GM12878 (cell line): Measurements from ENCODE around the gene F10. TPM values are rescaled to one million over a fixed set of nuclear protein-coding genes. Genes with fewer than 3 reads are reported as not detected.

ENCODE experiments used
- ATAC-seq: fragments of 200-7000 bp; cut with Tn5 transposase; 3 replicates; pipeline ENCODE4 v1.9.1; 2020; ENCODE audit warnings: mild to moderate bottlenecking, moderate library complexity
- BruUV-seq: library from RNA; stranded (reverse); fragments of 400-500 nt; replicated peaks from 2 replicates; lab custom pipeline; 2021; lab: Mats Ljungman, UMichigan
- CTCF ChIA-PET: fragments of 300-600 bp; sonication (Branson Sonifier 250); formaldehyde crosslinking; extraction: SDS; loops from one replicate; lab custom pipeline; 2021; ENCODE audit warnings: inconsistent platforms; lab: Yijun Ruan, JAX
- POLR2A ChIA-PET: fragments of 350-600 bp; formaldehyde crosslinking; extraction: SDS; loops from one replicate; lab custom pipeline; 2021; ENCODE audit warnings: inconsistent platforms; lab: Charles Lee
- RAD21 ChIA-PET: fragments of 300-600 bp; sonication (Branson Sonifier 250); formaldehyde crosslinking; loops from one replicate; lab custom pipeline; 2023; ENCODE audit warnings: antibody characterized with exemption; ENCODE audit not compliant: unreplicated experiment; lab: Charles Lee
- SMC1A ChIA-PET: fragments of 300-600 bp; sonication (Branson Sonifier 250); formaldehyde crosslinking; loops from one replicate; lab custom pipeline; 2023; ENCODE audit not compliant: unreplicated experiment, uncharacterized antibody; lab: Charles Lee
- DNase-seq: peaks from one replicate; pipeline ENCODE4 v3.0.0-alpha.2; 2011; ENCODE audit warnings: low read depth, low spot score
- FAIRE-seq: peaks from 3 replicates; lab custom pipeline; 2011; peaks lifted over from hg19 to GRCh38; lab: Jason Lieb, UNC
- H2AFZ ChIP-seq: 2 replicates; pipeline ENCODE4 v1.6.0; 2011; ENCODE audit warnings: low read depth, low read length, control low read depth; ENCODE audit not compliant: control insufficient read depth
- H3K27ac ChIP-seq: 2 replicates; pipeline ENCODE4 v1.5.1; 2011; ENCODE audit warnings: control low read depth; ENCODE audit not compliant: control insufficient read depth, insufficient read depth
- H3K27me3 ChIP-seq, 2 experiments: replicated peaks in 1 of 2; 2 replicates each; pipeline versions ENCODE4 v1.6.0 to v1.6.1; 2011; ENCODE audit warnings: low read length in 1 of 2; ENCODE audit not compliant: control insufficient read depth in 2 of 2, insufficient read depth in 2 of 2
- H3K36me3 ChIP-seq, 2 experiments: 2 replicates each; pipeline ENCODE4 v1.5.1; 2011; ENCODE audit warnings: low read length in 1 of 2; ENCODE audit not compliant: control insufficient read depth in 2 of 2, insufficient read depth in 2 of 2
- H3K4me1 ChIP-seq: 2 replicates; pipeline ENCODE4 v1.6.1; 2011; ENCODE audit warnings: mild to moderate bottlenecking, low read length, moderate library complexity, mixed read lengths; ENCODE audit not compliant: control insufficient read depth, insufficient read depth
- H3K4me2 ChIP-seq: 2 replicates; pipeline ENCODE4 v1.6.0; 2011; ENCODE audit warnings: control low read depth; ENCODE audit not compliant: control insufficient read depth, insufficient read depth
- H3K4me3 ChIP-seq: fragments of 200-600 bp; sonication (generic); 2 replicates; pipeline ENCODE4 v1.5.1; 2016
- H3K79me2 ChIP-seq: 2 replicates; pipeline ENCODE4 v1.6.0; 2011; ENCODE audit warnings: low read length; ENCODE audit not compliant: control insufficient read depth, insufficient read depth
- H3K9ac ChIP-seq: 2 replicates; pipeline ENCODE4 v1.8.0; 2011; ENCODE audit warnings: low read length, control low read depth, mixed read lengths; ENCODE audit not compliant: control insufficient read depth, insufficient read depth
- H3K9me3 ChIP-seq: replicated peaks from 3 replicates; pipeline ENCODE4 v1.5.1; 2011; ENCODE audit warnings: mild to moderate bottlenecking, low read length; ENCODE audit not compliant: control insufficient read depth, insufficient read depth
- H4K20me1 ChIP-seq: 2 replicates; pipeline ENCODE4 v1.6.0; 2011; ENCODE audit not compliant: control insufficient read depth, insufficient read depth
- ASH2L ChIP-seq: fragments of 300-600, 200-600 bp; sonication (generic); IDR thresholded peaks from 2 replicates; pipeline ENCODE4 v1.6.1; 2017; ENCODE audit warnings: low read depth, mild to moderate bottlenecking, borderline replicate concordance
- BRCA1 ChIP-seq: IDR thresholded peaks from 2 replicates; pipeline ENCODE4 v1.6.1; 2011; ENCODE audit warnings: low read depth, low read length, improper control_type of control experiment
- CREB1 ChIP-seq: IDR thresholded peaks from 2 replicates; pipeline ENCODE4 v1.6.1; 2012; ENCODE audit warnings: low read depth, mild to moderate bottlenecking, inconsistent platforms
- MLLT1 ChIP-seq: fragments of 450-650 bp; IDR thresholded peaks from 2 replicates; pipeline ENCODE4 v1.6.1; 2016; ENCODE audit warnings: mild to moderate bottlenecking
- MYB ChIP-seq: fragments of 150-350 bp; IDR thresholded peaks from 2 replicates; pipeline ENCODE4 v1.6.1; 2014; ENCODE audit warnings: mild to moderate bottlenecking, low read depth, low read length, borderline replicate concordance
- NFYA ChIP-seq: IDR thresholded peaks from 2 replicates; pipeline ENCODE4 v1.6.1; 2011; ENCODE audit warnings: low read depth, mild to moderate bottlenecking, low read length, improper control_type of control experiment, borderline replicate concordance
- PKNOX1 ChIP-seq: fragments of 450-650 bp; IDR thresholded peaks from 2 replicates; pipeline ENCODE4 v1.6.1; 2016; ENCODE audit warnings: mild to moderate bottlenecking
- SUZ12 ChIP-seq: fragments of 200-600 bp; sonication (generic); IDR thresholded peaks from one replicate; pipeline ENCODE4 v1.6.1; 2018; ENCODE audit warnings: antibody characterized with exemption, mild to moderate bottlenecking; ENCODE audit not compliant: unreplicated experiment
- ZBTB11 ChIP-seq: fragments of 450-650 bp; formaldehyde crosslinking; IDR thresholded peaks from 2 replicates; pipeline ENCODE4 v1.5.0; 2022; ENCODE audit warnings: mild to moderate bottlenecking, missing genetic modification characterization
- ZNF207 ChIP-seq: fragments of 450-650 bp; IDR thresholded peaks from 2 replicates; pipeline ENCODE4 v1.6.1; 2014; ENCODE audit warnings: antibody characterized with exemption, mild to moderate bottlenecking, borderline replicate concordance
- ZNF217 ChIP-seq: fragments of 450-650 bp; IDR thresholded peaks from 2 replicates; pipeline ENCODE4 v1.6.1; 2017; ENCODE audit warnings: antibody characterized with exemption, mild to moderate bottlenecking
- ZNF592 ChIP-seq: fragments of 450-650 bp; IDR thresholded peaks from 2 replicates; pipeline ENCODE4 v1.6.1; 2017; ENCODE audit warnings: mild to moderate bottlenecking, moderate library complexity
- WGBS: methylation state at CpG from one replicate; pipeline ENCODE4 v1.1.6; 2016; ENCODE audit warnings: low lambda C conversion rate; ENCODE audit not compliant: insufficient replicate concordance, insufficient coverage; ENCODE audit errors: missing lambda C conversion rate; 5-methylcytosine and 5-hydroxymethylcytosine counted together
- in situ Hi-C: fragments of 300-500 bp; cut with MboI; formaldehyde crosslinking; loops from 9 replicates; pipeline ENCODE4 v1.14.3; 2018; ENCODE audit warnings: mixed read lengths
- intact Hi-C: fragments of 100-400 bp; cut with micrococcal nuclease; formaldehyde crosslinking; loops from one replicate; pipeline ENCODE4 v1.14.2; 2022; ENCODE audit not compliant: unreplicated experiment
- polyA plus RNA-seq, 11 experiments: library from polyadenylated mRNA; depleted of rRNA in 4 of 11; unstranded in 6 of 11; stranded (reverse) in 5 of 11; fragments of >200 nt; fragmentation: Nextera tagmentation in 4 of 11; fragmentation: Illumina TruSeq in 1 of 11; extraction: Ambion mirVana in 4 of 11; extraction: Trizol in 1 of 11; gene quantifications; 1 replicate in 1 of 11; 2 replicates in 10 of 11; pipeline versions ENCODE4 v1.2.1 to v1.2.3, GENCODE V29; 2011 to 2016; ENCODE audit warnings: inconsistent platforms in 2 of 11, missing spikeins in 2 of 11, low read depth in 1 of 11
- total RNA-seq, 4 experiments: library from RNA; depleted of rRNA in 3 of 4; stranded (reverse); fragments of >200 nt in 3 of 4; fragmentation: Illumina TruSeq in 1 of 4; extraction: Trizol in 1 of 4; gene quantifications; 2 replicates each; pipeline versions ENCODE4 v1.2.1 to v1.2.3, GENCODE V29; 2013 to 2021

Gene F10
- total and polyA plus RNA-seq, 10 of the 15 experiments (the other 5 are each of a cell fraction or from before 2014, with no cell fraction given): not detected

GRCh38 chr13:113118261-113119021 is 4.2 kb upstream of the F10 start:
- in situ Hi-C loops (no loop called here), intact Hi-C loops (no loop called here)
- DNase-seq (no peak), FAIRE-seq (no peak), ATAC-seq (no peak)
- Histone ChIP-seq H2AFZ (no peak overlapping the region), H4K20me1 (no peaks in the 10 kb centered on the region), H3K27me3 (no peaks in the 10 kb centered on the region), H3K27ac (no peak overlapping the region), H3K9me3 (no peaks in the 10 kb centered on the region), H3K36me3 (no peaks in the 10 kb centered on the region), H3K79me2 (no peaks in the 10 kb centered on the region), H3K4me2 (no peak overlapping the region), H3K4me1 (no peaks in the 10 kb centered on the region), H3K9ac (no peak overlapping the region), H3K4me3 (no peak overlapping the region)
- ChIA-PET CTCF (no interaction called here), RAD21 (no interaction called here), SMC1A (no interaction called here), POLR2A (no interaction called here)
- no TSS peak for BruUV-seq
- 50% methylated on average over 37 of the region's 42 CpGs for WGBS
- no peak for TF ChIP-seq BRCA1
- TF ChIP-seq ASH2L: no peak
- no peak for TF ChIP-seq ZNF207
- no peak for TF ChIP-seq NFYA
- no peak for TF ChIP-seq ZBTB11
- no peak for TF ChIP-seq CREB1
- TF ChIP-seq SUZ12: no peak
- TF ChIP-seq MYB: no peak
- no peak for TF ChIP-seq PKNOX1
- no peak for TF ChIP-seq MLLT1
- no peak for TF ChIP-seq ZNF217
- no peak for TF ChIP-seq ZNF592
